Esophagus squamous epithelium (tissue), 4 donors: ENCODE data around the gene SLC6A4.

Source experiments
- CTCF ChIP-seq, 6 experiments: fragments of 450-650 bp in 4 of 6; fragments of 200-600 bp in 2 of 6; sonication (generic) in 2 of 6; IDR thresholded peaks; one replicate each; pipeline ENCODE4 v1.5.1; 2016 to 2019; ENCODE audit warnings: antibody characterized with exemption in 6 of 6, mild to moderate bottlenecking in 4 of 6, moderate library complexity in 4 of 6
- POLR2A ChIP-seq, 4 donors: fragments of 450-650 bp; IDR thresholded peaks; one replicate each; pipeline ENCODE4 v1.6.1; 2017; ENCODE audit warnings: antibody characterized with exemption in 4 of 4, mild to moderate bottlenecking in 4 of 4, moderate library complexity in 3 of 4

DNA sequence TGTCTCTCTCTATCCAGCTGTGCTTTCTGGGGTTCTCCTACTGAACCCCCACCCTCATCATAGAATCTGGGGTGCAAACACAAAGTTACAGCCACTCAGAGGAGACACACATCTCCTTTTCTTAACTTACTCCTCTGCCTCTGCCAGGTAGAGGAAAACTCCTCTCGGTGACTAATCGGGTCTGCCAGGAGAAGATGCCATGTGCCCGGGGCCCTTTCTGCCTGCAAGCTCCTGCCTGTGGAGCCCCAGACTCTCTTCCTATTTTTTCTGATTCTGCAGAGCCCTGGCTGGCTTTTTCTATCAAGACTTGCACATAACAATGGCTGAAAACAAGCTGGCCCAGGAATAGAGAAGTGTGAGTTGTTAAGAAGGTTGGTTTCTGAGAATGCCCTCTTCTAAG lies 10.4 kb downstream of the SLC6A4 start:
- no peak for TF ChIP-seq CTCF (IDR thresholded peaks at IDR 0.05)
- TF ChIP-seq POLR2A (IDR thresholded peaks at IDR 0.05), result no peak
